ENCODE measurements around the gene BICRA. TPM values are rescaled to one million over a fixed set of nuclear protein-coding genes. Genes with fewer than 3 reads are reported as not detected.

BICRA gene
- total RNA-seq, 1 donor from 2014 or later, result 18.3 TPM

GRCh38 chr19:47623151-47623920 lies 14.4 kb downstream of the BICRA start:
- H3K27ac ChIP-seq, result no peak overlapping the region

GRCh38 chr19:47623921-47624391 lies 15.0 kb downstream of the BICRA start:
- Histone ChIP-seq H3K27ac (no peak overlapping the region), H3K4me1 (peaks cover 22% of the 10 kb centered on the region), H3K4me3 (no peak overlapping the region), H3K36me3 (no peaks in the 10 kb centered on the region), H3K9me3 (no peaks in the 10 kb centered on the region), H3K27me3 (ENCODE audit: low read depth) (no peaks in the 10 kb centered on the region)
- no peak for TF ChIP-seq CTCF (IDR thresholded peaks at IDR 0.05)
- intact Hi-C loops (cut with DNase I), result no loop called here
- ATAC-seq, result peak in 1 of 2 donors; percentile 26
- no peak for DNase-seq

More at GRCh38 chr19:47623151-47623920, 14.4 kb downstream of the BICRA start:
- intact Hi-C loops (cut with DNase I), result no loop called here
- H3K9me3 ChIP-seq, result no peaks in the 10 kb centered on the region
- no peak for ATAC-seq
- H3K4me1 ChIP-seq, result peaks cover 28% of the 10 kb centered on the region
- no peaks in the 10 kb centered on the region for H3K36me3 ChIP-seq
- DNase-seq, result no peak
- TF ChIP-seq CTCF (IDR thresholded peaks at IDR 0.05), result no peak
- no peaks in the 10 kb centered on the region for H3K27me3 ChIP-seq (ENCODE audit: low read depth)
- H3K4me3 ChIP-seq, result no peak overlapping the region

DNA sequence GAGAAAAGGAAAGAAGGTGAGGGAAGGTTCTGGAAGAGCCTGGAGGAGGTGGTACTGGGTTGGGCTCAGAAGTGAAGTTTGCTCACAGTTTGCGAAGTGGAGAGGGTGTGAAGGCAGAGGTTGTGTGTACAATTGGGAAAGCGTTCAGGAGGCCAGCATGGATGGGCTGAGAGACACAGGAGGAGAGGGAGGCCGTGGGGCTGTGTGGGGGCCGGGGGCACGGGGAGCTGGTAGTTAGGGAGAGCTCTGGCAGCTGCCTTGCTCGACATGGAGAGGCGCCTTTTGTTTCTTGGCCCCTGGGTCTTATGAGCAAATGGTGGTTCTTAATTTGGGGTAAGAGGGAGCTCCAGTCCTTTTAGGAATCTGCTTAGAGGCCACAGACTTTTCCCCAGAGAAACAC lies 16.7 kb downstream of the BICRA start:
- no peak overlapping the region for H3K4me3 ChIP-seq
- H3K9me3 ChIP-seq, result no peaks in the 10 kb centered on the region
- DNase-seq (no peak), ATAC-seq (no peak)
- peak overlapping the region; percentile 24 for H3K27ac ChIP-seq
- no peaks in the 10 kb centered on the region for H3K36me3 ChIP-seq
- no peak for TF ChIP-seq CTCF (IDR thresholded peaks at IDR 0.05)
- no peaks in the 10 kb centered on the region for H3K27me3 ChIP-seq (ENCODE audit: low read depth)
- peaks cover 22% of the 10 kb centered on the region for H3K4me1 ChIP-seq
- intact Hi-C loops (cut with DNase I), result no loop called here

GRCh38 chr19:47626238-47626637 lies 17.3 kb downstream of the BICRA start:
- Histone ChIP-seq H3K27ac (peak overlapping the region; percentile 24), H3K9me3 (no peaks in the 10 kb centered on the region), H3K4me1 (peaks cover 22% of the 10 kb centered on the region), H3K27me3 (ENCODE audit: low read depth) (no peaks in the 10 kb centered on the region), H3K36me3 (no peaks in the 10 kb centered on the region), H3K4me3 (no peak overlapping the region)
- intact Hi-C loops (cut with DNase I), result no loop called here
- no peak for TF ChIP-seq CTCF (IDR thresholded peaks at IDR 0.05)
- DNase-seq, result no peak
- ATAC-seq, result peak; percentile 28 to 40

DNA sequence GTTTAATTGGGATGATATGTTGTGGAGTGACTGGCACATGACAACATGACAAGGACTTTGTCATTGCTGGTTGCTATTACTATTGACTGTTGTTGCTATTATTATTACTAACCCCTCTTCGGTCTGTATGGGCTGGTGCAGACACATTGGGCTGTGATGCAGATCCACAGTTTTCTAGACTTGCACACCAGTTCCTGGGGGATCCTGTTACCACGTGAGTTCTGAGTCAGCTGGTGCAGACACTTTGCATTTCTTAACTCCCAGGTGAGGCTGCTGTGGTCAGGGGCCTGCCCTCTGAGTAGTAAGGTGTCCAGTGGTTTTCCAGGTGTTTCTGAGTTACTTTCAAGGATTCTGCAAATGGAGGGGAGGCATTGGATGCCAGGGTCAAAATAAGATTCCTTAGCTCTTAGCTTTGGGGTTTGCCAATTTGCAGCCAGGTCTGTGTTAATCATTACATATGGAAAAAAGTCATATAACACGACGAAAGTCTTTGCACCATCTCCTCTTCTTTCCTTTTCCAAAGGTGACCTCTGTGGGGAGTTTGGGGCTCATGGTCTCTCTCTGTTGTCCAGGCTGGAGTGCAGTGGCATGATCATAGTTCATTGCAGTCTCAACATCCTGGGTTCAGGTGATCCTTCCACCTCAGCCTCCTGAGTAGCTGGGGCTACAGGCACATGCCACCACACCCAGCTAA lies 19.3 kb downstream of the BICRA start:
- no peak overlapping the region for H3K4me3 ChIP-seq
- no peaks in the 10 kb centered on the region for H3K36me3 ChIP-seq
- ATAC-seq (no peak), DNase-seq (no peak)
- H3K27me3 ChIP-seq (ENCODE audit: low read depth), result no peaks in the 10 kb centered on the region
- H3K9me3 ChIP-seq, result no peaks in the 10 kb centered on the region
- H3K27ac ChIP-seq, result no peak overlapping the region
- intact Hi-C loops (cut with DNase I), result no loop called here
- peaks cover 18% of the 10 kb centered on the region for H3K4me1 ChIP-seq
- TF ChIP-seq CTCF (IDR thresholded peaks at IDR 0.05), result no peak

All from lower lobe of right lung (tissue), 2 donors.